ENCODE measurements around the gene RPTOR. TPM values are rescaled to one million over a fixed set of nuclear protein-coding genes. Genes with fewer than 3 reads are reported as not detected.
A peak's percentile ranks its signal among the peaks of the same experiment; 100 is the strongest.

The RPTOR gene
- polyA plus RNA-seq, 1 of the 3 experiments (the other 2 are of a cell fraction) = 14.9 TPM

DNA sequence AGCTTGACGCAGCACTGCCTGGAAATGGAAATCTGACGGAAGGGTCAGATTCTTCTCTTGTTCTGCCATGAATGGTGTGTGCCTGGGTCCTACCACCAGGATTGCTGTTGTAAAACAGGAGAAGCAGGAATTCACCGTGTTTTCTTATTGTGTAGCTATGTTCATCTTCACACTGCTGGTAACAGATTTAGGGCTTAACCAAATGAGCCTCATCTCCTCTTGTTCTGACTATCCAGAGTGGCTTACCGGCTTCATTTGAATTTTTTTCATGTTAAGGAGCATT lies 349.7 kb downstream of the RPTOR start:
- Histone ChIP-seq H3K4me3 (ENCODE audit: low read depth in 2 of 2, low read length in 1 of 2) (no peak overlapping the region), H4K20me1 (ENCODE audit: insufficient read depth) (0 out of 2 replicates have a peak, but pooled peaks cover 3% of the 10 kb centered on the region), H3K9me2 (no peaks in the 10 kb centered on the region), H3K9ac (no peak overlapping the region), H3K79me2 (ENCODE audit: insufficient read depth) (no peaks in the 10 kb centered on the region), H3K4me2 (no peak overlapping the region), H3K9me3 (no peaks in the 10 kb centered on the region), H3K36me3 (replicated peaks in 1 of 2; ENCODE audit: control insufficient read depth in 1 of 2, insufficient read depth in 2 of 2, low read length in 1 of 2) (peaks cover 0 to 26% of the 10 kb centered on the region in 2 experiments), H3K27ac (ENCODE audit: low read depth in 2 of 2, low read length in 1 of 2) (no peak overlapping the region), H3K4me1 (ENCODE audit: control insufficient read depth in 1 of 2, insufficient read depth in 2 of 2, low read depth in 1 of 2, low read length in 1 of 2) (peaks cover 0 to 26% of the 10 kb centered on the region in 2 experiments; a peak in 3 of 4 replicates), H2AFZ (ENCODE audit: low read depth) (no peak overlapping the region), H3K27me3 (ENCODE audit: insufficient read depth) (no peaks in the 10 kb centered on the region), H3F3A (replicated peaks; ENCODE audit: insufficient read depth) (peaks cover 24% of the 10 kb centered on the region)
- no peak for DNase-seq
- no peak for TF ChIP-seq USF1 (IDR thresholded peaks at IDR 0.05; ENCODE audit: borderline replicate concordance, low read depth)
- TF ChIP-seq CTCF (IDR thresholded peaks at IDR 0.05) = peak; percentile 33; the same call in 1 of the 2 replicates
- TF ChIP-seq REST (IDR thresholded peaks at IDR 0.05; ENCODE audit: low read depth, low read length) = no peak
- ChIA-PET CTCF (no interaction called here), POLR2A (no interaction called here)
- WGBS (ENCODE audit: low lambda C conversion rate) = 96% methylated on average over 4 of the region's 4 CpGs

- Histone ChIP-seq H3K9me3 (no peaks in the 10 kb centered on the region), H3K4me2 (no peak overlapping the region), H3K27ac (ENCODE audit: low read depth in 2 of 2, low read length in 1 of 2) (no peak overlapping the region), H4K20me1 (ENCODE audit: insufficient read depth) (0 out of 2 replicates have a peak, but pooled peaks cover 3% of the 10 kb centered on the region), H3K9ac (no peak overlapping the region), H3K4me1 (ENCODE audit: control insufficient read depth in 1 of 2, insufficient read depth in 2 of 2, low read depth in 1 of 2, low read length in 1 of 2) (peaks cover 0 to 26% of the 10 kb centered on the region in 2 experiments; a peak in 3 of 4 replicates), H3K9me2 (no peaks in the 10 kb centered on the region), H3K4me3 (ENCODE audit: low read depth in 2 of 2, low read length in 1 of 2) (no peak overlapping the region), H3K27me3 (ENCODE audit: insufficient read depth) (no peaks in the 10 kb centered on the region), H3K36me3 (replicated peaks in 1 of 2; ENCODE audit: control insufficient read depth in 1 of 2, insufficient read depth in 2 of 2, low read length in 1 of 2) (peaks cover 0 to 29% of the 10 kb centered on the region in 2 experiments), H3K79me2 (ENCODE audit: insufficient read depth) (no peaks in the 10 kb centered on the region), H2AFZ (ENCODE audit: low read depth) (no peak overlapping the region), H3F3A (replicated peaks; ENCODE audit: insufficient read depth) (peaks cover 24% of the 10 kb centered on the region)
- no peak for DNase-seq
- CTCF ChIA-PET = no interaction called here
- POLR2A ChIA-PET = no interaction called here
- TF ChIP-seq RAD21 (IDR thresholded peaks at IDR 0.05; ENCODE audit: low read length) (no peak), YY1 (IDR thresholded peaks at IDR 0.05; ENCODE audit: low read depth) (no peak), JUND (IDR thresholded peaks at IDR 0.05) (no peak)
- TF ChIP-seq, protein P1, sequence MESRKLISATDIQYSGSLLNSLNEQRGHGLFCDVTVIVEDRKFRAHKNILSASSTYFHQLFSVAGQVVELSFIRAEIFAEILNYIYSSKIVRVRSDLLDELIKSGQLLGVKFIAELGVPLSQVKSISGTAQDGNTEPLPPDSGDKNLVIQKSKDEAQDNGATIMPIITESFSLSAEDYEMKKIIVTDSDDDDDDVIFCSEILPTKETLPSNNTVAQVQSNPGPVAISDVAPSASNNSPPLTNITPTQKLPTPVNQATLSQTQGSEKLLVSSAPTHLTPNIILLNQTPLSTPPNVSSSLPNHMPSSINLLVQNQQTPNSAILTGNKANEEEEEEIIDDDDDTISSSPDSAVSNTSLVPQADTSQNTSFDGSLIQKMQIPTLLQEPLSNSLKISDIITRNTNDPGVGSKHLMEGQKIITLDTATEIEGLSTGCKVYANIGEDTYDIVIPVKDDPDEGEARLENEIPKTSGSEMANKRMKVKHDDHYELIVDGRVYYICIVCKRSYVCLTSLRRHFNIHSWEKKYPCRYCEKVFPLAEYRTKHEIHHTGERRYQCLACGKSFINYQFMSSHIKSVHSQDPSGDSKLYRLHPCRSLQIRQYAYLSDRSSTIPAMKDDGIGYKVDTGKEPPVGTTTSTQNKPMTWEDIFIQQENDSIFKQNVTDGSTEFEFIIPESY (IDR thresholded peaks at IDR 0.05; ENCODE audit: borderline replicate concordance, low read depth) = no peak
- 98% methylated on average over 16 of the region's 16 CpGs for WGBS (ENCODE audit: low lambda C conversion rate)
These were observed 350.1 kb downstream of the RPTOR start for GRCh38 chr17:80894726-80895125.
